GM21737 (cell line): ENCODE results near the gene WDHD1.
"Not testable (repeated sequence)": the region's sequence is repeated elsewhere in the genome, so short reads cannot be mapped to it uniquely, and the experiment has no call there.

Experiments
- ATAC-seq: cut with Tn5 transposase; IDR thresholded peaks from one replicate; pipeline ENCODE4 v1.9.1; 2021; ENCODE audit warnings: mild to moderate bottlenecking, moderate library complexity; ENCODE audit not compliant: unreplicated experiment

Gene WDHD1

DNA sequence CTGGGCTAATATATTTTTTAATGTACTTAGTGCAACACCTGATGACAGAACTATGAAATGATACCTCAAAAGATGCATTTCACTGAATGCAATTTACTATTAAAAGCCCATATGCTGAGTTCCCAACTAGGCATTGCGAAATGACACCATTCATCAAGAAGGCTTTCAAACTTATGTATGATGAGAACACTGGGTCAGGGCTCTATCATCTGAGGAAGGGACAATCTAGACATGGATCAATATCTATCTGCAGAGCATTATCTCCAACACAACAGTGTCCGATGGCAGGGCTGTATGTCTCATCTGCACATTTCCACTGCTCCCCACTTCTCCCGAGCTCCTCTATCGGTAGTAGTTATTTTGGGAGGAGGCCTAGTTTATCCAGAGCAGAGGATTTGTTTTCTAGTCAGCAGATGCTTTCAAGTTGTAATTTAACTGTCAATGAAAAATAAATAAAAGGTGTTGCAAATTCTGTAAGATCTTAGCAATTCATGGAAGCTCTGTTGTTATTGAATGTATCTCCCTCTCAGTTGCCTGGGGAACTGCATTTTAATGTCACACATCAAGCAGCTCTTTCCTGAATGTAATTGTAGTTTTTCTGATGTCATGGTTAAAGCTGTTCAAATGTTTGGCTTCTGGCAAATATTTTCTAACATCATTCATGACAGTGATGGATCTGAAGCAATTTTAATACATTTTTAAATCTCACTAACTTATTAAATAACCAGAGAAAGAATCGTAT lies 116.9 kb downstream of the WDHD1 start:
- no peak for ATAC-seq

DNA sequence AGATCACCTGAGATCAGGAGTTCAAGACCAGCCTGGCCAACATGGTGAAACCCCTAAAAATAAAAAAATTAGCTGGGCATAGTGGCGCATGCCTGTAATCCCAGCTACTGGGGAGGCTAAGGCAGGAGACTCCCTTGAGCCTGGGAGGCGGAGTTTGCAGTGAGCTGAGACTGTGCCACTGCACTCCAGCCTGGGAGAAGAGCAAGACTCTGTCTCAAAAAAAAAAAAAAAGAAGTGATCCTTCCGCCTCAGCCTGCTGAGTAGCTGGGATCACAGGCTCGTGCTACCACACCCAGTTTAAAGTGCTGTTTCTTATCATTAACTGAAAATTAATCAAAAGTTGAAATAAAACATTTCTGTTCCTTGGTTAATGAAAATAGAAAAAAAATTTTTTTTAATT lies 117.9 kb downstream of the WDHD1 start:
- not testable (repeated sequence) for ATAC-seq

DNA sequence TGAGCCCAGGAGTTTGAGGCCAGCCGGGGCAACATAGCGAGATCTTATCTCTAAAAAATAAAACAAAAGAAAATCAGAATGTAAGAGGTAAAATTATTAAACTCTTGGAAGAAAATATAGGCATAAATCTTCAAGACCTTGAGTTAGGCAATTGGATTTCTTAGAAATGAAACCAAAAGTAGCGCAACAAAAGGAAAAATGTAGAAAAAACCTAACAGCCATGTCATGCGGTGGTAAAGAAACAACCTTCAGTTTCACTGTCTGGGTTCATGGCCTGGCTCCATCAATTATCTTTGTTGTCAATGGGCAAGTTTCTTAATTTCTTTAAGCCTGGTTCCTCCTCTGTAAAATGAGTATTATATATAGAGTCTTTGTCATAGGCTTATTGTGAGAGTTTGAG lies 118.7 kb downstream of the WDHD1 start:
- no peak for ATAC-seq

DNA sequence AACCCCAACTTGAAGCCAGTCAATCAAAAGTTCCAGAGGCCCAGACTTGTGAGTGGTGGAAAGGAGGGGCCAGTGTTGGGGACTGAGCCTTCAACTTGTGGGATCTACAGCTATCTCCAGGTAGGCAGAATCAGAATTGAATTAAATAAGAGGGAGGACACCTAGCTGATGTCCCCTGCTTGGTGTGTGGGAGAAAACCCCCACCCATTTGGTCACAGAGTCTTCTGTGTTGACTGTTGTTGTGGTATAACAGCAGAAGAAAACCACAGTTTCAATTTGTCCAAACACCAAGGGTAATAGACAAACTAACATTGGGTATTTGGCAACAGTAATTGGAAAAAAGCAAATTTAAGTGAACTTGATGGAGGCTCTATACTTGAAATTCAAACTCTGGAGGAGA lies 120.8 kb downstream of the WDHD1 start:
- no peak for ATAC-seq

DNA sequence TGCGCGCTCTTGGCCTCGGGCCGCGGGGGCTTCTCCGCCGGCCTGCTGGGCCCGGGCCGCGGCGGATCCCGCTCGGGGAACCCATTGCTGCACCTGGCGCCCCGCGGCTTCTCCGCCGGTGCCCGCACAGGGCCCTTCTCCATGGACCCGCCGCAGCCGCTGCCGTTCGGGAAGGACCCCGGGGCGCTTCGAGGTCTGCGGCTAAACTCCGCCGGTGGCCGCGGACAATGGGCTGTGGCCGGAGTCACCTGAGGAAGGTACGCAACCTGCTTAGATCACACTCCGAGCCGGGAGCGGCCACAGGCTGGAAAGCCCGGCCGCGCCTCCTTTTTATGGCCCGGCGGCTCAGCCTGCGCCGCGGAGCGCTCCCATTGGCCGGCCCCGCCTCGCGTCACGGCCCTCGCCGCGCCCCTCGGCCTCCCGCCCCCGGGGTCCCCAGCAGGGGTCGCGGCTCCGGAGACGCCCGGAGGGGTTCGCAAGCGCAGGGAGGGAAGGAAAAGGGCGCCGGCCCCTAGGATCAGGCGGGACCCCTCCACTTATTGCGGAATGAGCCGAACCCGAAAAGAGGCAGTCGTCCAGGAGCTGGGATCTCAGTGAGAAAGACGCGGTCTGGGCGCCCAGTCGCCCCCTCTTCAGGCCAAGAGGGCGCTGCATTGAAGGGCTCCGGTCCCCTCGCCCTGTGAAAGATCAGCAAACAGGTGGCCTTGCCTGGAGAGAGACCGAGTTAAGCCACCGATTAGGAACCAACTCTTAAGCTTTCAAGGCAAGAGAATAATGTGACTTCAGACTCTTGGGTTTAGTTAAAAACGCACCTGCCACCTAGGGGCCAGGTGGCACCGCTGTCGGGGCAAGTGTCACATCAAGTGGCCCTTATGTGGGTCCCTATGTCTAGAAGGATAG lies 124.1 kb downstream of the WDHD1 start, which contains the start of gene GCH1:
Gene GCH1 (minus strand): TSS at position 306 of the 900 bp plus-strand sequence. CDS start 163 bp downstream, at position 143.
- ATAC-seq = peak; percentile 82

DNA sequence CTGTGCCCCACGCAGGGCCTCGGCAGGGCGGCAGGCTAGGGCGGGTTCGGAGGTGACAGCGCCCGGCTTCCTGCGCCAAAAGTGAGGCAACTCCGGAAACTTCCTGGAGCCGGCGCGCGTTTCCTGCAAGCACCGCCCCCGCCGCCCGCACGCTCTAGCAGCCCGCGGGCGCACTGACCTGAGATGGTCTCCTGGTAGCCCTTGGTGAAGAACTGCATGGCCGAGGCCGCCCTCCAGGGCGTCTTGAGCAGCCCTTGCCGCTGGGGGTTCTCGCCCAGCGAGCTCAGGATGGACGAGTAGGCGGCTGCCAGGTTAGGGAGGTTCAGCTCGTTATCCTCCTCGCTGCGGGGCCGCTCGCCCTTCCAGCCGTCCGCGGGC lies 124.8 kb downstream of the WDHD1 start:
- peak; percentile 40 for ATAC-seq

DNA sequence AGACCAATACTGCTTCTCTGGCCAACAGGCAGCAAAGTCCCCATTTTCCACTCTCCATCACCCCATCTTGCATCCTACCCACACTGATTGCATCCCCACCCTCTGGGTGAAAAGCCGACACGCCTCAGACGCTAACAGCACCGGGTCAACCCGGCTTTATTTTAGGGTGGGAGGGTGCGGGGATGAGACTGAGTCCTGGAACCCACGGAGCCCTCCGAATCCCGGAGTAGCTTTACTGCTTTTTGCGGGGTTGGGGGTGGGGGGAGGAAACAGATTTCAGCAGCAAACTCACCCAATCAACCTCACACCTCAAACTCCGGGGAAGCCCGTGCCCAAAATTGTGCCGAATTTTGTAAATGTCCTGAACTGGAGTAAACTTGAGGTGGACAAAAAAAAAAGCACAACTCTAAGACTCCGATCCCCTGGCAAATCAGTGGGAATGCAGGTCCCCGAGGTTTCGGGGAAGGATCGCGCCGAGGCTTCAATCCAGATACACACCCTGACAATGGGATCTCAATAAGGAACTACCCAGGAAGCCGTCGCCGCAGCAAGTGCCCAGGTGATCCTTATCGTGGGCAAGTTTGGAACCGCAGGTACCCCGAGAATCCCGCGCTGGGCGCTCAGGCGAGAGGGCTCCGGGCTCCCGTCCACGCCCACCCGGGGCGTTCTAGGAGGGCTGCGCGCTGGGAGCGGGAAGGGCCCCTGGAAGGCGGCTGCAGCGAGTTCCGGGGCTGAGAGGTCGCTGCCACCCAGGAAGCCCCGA lies 125.3 kb downstream of the WDHD1 start:
- ATAC-seq = peak; percentile 14

DNA sequence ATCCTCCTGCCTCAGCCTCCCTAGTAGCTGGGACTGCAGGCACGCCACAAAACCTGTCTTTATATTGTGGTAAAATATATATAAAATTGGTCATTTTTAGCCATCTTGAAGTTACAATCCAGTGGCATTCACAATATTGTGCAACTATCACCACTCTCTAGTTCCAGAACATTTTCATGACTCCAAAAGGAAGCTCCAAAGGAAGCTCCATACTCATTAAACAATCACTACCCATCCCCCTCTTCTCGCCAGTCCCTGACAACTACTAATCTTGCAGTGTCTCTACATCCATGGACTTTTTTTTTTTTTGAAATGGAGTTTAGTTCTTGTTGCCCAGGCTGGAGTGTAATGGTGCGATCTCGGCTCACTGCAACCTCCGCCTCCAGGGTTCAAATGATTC lies 127.3 kb downstream of the WDHD1 start:
- no peak for ATAC-seq

DNA sequence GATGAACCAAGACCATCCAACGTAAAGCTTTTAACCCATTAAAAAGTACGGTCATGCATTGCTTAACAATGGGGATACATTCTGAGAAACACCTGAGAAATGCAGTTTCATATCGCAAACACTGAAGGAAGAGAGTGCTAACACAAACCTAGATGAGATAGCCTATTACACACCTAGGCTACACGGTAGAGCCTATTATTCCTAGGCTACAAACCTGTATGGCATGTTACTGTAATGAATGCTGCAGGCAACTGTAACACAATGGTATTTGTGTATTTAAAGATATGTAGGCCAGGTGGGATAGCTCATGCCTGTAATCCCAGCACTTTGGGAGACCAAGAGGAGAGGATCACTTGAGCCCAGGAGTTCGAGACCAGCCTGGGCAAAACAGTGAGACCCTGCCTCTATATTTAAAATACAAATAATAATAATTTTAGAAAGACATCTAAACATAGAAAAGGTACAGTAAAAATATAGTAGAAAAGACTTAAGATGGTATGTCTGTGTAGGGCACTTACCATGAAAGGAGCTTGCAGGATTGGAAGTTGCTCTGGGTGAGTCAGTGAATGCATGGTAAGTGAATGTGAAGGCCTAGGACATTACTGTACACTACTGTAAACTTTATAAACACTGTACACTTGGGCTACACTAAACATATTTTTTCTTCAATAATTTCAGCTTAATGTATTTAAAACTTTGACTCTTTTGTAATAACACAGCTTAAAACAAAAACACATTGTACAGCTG lies 128.9 kb downstream of the WDHD1 start:
- ATAC-seq = not testable (repeated sequence)

DNA sequence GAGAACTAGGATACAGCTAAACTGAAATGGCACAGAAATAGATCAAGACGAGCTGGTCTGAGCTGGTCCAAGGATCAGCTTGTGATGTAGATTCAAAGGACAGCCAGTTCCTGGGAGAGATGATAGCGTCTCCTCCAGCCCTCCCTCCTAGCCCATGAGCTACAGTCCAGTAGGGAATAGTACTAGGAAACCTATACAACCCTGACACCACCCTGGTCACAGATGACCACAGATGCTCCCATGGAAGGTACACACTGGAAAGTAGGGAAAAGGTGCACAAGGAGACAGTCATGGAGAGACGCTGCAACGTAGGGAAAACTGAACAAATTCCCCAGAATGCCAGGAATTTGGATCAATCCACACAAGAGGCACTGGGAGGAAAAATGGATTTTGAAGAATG lies 131.2 kb downstream of the WDHD1 start:
- no peak for ATAC-seq

DNA sequence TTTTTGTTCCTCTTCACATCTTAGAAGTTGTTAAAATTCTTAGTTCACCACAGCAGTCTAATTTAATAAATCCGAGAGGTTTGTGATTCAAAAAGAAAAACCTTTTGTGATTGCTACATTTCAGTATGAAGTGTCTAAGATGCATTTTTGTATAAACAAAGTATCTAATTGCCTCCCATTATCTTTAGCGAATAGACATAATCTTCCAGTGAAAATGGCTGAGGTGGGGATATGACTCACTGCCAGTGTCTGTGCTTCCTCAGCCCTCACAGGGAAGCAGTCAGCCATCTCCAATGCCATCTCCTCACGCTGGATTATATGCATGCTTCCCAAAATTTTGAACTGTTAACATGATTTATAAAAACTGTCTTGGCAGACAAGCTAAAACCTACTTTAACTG lies 131.9 kb downstream of the WDHD1 start:
- ATAC-seq = no peak

DNA sequence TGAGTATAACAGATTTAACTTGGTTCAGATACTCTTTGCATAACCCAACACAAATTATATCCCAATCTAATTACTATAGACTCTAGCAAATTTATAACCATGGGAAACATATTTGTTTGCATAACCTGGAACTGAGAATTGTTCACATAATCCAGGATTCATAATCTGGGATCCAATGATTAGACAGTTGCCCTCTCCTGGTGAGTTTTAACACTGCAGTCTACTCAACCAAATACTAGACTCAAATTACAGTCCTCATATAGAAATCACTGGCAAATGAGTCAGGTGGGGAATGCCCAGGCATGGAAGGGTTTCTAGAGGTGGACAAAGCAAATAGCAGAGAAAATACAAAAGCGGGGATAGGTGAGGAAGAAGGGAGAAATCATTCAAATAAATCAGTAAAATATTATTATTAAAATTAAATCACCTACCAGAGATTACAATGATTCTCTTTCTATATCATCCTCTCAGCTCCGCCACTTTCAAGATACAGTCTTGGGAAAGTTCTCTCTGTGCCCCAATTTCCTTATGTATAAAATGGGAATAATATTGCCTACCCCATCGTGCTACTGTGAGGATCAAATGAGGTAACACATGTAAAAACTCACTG lies 133.6 kb downstream of the WDHD1 start:
- no peak for ATAC-seq

DNA sequence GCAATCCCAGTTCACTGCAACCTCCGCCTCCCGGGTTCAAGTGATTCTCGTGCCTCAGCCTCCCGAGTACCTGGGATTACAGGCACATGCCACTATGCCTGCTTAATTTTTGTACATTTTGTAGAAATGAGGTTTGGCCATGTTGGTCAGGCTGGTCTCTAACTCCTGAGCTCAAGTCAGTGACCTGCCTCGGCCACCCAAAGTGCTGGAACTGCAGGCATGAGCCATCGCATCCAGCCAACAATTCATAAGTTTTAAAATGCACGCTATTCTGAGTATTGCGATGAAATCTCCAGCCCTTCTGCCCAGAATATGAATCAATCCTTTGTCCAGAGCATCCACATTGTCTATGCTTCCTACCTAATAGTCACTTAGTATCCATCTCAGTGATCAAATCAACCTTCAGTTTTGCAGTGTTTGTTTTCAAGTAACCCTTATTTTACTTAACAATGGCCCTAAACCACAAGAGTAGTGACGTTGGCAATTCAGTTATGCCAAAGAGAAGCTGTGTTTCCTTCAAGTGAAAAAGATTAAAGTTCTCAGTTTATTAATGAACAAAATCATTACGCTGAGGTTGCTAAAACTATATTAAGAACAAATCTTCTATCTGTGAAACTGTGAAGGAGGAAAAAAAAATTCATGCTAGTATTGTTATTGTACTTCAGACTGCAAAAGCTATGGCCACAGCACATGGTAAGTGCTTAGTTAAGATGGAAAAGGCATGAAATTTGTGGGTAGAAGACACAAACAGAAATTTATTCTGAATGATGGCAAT lies 135.2 kb downstream of the WDHD1 start:
- ATAC-seq = no peak

DNA sequence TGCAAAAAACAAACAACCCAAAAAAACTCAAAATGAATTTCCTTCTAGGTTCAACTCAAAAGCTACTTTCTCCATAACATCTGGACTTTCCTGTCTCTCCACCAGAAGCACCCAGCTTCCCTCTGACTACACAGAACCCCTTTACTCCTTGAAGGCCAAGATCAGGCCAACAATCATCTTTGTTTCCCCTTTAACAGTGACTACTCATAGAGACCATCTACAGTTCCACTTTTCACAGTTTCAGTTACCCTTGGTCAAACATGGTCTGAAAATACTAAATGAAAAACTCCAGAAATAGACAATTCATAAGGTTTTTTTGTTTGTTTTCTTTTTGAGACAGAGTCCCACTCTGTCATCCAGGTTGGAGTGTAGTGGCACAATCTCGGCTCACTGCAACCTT lies 136.1 kb downstream of the WDHD1 start:
- peak; percentile 48 for ATAC-seq

DNA sequence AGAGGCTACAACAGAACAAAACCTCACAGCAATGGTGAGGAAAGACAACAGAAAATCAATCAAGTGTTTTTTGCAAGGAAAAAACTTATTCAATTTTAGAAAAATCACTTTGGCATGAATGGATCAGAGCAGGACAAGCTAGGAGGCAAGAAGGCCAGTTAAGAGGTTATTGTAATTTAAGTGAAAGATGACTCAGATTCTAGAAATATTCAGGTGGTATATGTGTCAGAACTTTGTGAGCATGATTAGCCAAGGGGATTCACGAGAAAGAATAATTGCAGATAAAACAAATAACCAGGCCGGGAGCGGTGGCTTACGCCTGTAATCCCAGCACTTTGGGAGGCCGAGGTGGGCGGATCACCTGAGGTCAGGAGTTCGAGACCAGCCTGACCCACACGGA lies 137.0 kb downstream of the WDHD1 start:
- ATAC-seq = no peak
